HG03280 (cell line): ENCODE data around the gene GSX2.
A peak's percentile ranks its signal among the peaks of the same experiment; 100 is the strongest.
"Not testable (repeated sequence)": the region's sequence is repeated elsewhere in the genome, so short reads cannot be mapped to it uniquely, and the experiment has no call there.

Experiments
- ATAC-seq: cut with Tn5 transposase; IDR thresholded peaks from one replicate; pipeline ENCODE4 v1.9.1; 2021; ENCODE audit warnings: mild to moderate bottlenecking, moderate library complexity; ENCODE audit not compliant: unreplicated experiment

GSX2 gene

DNA sequence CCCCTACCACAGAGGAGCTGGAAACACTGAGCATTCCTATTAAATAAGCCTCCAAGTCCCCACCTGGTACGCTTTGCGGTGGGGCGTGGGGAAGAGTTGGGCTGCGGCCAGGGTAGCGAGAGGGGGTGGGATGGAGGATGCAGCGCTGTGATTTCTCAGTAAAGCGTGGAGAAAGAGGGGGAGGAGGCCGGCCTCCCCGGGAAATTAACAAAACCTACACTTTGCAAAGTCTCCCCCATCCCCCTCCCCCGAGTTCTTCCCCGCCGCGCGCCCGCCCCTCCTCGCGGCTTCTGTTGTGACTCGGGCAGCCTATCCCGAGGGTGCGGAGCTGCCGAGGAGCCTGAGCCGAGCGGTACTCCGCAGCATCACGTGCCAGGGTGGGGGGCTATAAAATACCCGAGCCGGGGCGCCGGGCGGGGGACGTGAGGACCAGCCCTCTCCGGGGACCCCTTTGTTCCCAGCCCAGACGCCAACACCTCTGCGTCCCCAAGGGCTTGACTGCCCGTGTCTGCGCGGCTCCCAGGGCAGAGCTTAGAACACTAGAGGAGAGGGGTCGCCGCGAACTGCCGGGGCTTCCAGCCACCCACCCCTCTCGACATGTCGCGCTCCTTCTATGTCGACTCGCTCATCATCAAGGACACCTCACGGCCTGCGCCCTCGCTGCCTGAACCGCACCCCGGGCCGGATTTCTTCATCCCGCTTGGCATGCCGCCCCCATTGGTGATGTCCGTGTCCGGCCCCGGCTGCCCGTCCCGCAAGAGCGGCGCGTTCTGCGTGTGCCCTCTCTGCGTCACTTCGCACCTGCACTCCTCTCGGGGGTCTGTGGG, at the start of gene GSX2:
GSX2 (plus strand) TSS at position 416 of the 827 bp plus-strand sequence; CDS start at position 598, 182 bp downstream.
- ATAC-seq = no peak

DNA sequence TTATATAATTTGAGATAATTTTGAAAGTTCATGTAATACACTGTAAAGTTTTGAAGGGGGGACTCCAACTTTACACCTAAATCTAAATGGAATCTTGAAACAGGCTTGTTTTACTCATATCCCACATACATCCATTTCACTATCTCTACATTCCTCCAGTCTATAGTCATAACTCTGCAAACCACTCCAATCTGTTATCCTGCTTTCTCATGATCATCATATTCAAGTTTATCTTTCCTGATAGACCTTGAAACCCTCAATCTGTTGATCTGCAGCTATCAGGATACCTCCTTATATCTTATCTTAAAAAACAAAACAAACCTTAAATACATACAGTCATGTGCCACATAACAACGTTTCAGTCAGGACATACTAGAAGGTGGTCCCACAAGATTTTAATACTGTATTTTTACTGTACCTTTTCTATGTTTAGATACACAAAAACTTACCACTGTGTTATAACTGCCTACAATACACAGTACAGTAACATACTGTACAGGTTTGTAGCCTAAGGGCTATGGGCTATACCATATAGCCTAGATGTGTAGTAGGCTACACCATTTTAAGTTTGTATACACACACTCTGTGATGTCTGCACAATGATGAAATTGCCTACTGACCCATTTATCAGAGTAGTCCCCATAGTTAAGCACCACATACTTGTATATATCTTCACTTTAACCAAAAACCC, 49.6 kb upstream of the GSX2 start:
- no peak for ATAC-seq

DNA sequence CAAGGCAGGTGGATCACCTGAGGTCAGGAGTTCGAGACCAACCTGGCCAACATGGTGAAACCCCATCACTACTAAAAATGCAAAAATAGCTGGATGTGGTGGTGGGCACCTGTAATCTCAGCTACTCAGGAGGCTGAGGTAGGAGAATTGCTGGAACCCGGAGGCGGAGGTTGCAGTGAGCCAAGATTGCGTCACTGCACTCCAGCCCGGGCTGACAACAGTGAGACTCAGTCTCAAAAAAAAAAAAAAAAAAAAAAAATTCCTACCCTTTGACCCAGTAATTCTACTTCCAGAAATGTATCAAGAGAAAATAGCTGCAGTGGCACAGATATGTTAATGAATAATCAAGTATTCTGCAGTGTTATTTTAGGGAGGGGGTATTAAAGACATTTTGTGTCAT, 46.6 kb upstream of the GSX2 start:
- ATAC-seq = not testable (repeated sequence)

DNA sequence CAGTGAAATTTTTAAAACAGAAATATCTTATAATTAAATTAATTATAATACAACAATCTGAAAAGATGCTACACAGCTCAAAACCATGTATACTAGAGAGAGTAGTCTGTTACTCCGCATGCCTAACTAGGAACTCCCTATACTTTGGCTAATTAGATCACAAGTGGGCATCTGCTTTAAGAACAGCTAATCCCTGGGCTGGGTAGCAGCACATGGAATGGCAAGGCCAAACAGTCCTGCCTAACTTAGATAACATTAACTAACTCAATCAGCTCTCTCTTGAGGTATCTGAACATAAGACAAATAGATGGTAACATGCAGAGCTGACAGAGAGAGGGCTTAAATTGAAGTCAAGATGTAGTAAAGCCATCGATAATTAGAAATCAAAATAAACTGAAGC, 45.5 kb upstream of the GSX2 start:
- ATAC-seq = no peak

DNA sequence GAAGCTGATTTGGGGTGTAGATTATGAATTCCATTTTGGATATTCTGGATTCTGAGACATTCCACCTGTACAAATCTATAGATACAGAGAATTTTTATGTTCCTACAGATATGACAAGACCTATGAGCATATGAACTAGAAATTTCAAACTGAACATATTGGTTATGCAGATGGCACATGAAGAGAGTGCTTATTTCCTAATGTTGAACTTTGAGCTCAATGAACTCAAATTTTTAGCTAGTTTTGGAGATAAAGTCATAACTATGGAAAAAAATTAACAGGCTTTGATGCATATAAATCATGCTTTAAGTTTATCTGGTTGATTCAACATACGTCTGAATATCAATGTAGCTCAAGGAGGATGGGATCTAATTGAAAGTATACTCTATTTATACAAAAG, 44.5 kb upstream of the GSX2 start:
- no peak for ATAC-seq

DNA sequence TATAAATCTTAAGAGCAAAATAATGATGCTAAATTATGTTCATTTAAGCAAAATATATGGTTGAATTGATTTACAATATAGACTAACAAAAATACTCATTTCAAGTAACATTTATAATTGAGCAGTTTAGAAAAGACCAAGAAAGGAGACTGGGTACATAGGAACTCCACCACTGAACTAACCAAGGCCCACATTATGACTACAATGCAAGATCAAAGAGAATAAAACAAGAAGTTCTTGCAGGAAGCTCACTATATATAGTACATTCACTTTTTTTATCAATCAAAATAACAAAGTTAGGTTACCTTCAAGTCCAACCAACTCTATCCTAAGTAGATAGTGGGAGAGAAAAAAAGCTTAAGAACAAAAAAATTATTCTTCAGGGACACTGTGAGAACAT, 43.6 kb upstream of the GSX2 start:
- no peak for ATAC-seq

DNA sequence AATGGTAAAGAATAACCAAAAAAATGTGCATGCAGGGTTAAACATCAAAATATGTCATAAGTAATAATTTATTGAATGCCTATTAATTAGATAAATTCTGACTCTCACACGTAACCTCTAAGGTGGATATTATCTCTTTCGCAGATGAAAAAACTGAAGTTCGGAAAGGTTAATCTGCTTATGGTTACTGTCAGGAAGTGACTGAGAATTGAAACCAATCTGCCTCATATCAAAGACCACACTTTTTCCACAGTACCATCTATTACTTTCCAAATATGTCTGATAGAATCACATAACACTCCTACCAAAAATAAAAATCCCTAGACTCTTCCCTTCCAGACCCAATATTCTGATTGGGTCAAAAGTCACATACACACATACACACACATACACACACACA, 41.8 kb upstream of the GSX2 start:
- ATAC-seq = no peak

DNA sequence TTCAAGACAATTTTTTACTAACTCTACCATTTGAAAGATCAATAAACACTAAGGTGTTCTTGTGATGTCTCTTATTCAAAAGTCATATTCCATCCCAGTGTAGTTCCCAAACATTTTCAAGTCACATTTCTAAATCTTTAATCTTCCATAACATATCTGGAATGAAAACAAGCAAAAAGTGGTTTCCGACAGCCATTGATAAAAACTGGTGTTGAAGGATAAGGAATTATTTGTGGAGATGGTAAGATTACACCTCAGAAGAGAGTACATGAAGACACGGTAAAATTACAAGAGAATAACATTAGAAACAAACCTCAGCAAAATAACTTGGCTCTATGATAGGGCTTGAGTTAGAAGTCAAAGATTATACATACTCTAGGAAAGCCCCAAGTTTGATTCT, 39.8 kb upstream of the GSX2 start:
- no peak for ATAC-seq

DNA sequence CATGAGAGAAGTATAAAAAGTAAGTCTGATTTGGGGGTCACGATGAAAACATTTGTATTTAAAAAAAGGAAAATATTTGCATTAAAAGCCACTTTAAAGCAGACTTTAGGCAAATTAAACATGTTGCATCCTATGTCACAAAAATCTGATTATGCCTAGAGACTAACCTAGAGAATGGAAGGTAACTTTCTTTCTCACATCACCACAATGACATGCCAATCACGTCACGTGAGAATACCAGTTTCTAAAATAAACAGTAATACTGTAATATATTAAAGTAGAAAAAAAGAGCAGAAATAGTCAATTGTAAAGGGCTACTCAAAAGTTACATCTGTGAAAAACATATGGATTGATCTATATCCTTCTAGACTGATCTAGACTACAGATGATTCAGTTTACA, 38.9 kb upstream of the GSX2 start:
- ATAC-seq = no peak

DNA sequence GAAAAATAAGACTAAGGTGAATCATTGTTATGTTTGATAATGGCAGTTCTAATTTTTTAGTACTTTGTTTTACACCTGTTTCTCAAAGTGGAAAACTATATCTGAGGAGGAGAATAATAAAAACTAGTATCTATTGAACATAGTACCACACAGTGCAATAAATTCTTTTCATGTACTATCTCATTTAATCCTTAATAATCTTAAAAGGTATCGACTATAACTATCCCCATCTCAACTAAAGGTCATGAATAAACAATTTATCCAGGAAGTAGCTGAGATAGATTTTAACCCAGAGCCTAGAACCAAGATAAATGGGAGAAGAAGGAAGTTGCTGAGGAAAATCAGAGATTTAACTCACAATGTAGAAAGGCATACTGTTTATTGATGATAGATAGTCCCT, 38.1 kb upstream of the GSX2 start:
- ATAC-seq = no peak

DNA sequence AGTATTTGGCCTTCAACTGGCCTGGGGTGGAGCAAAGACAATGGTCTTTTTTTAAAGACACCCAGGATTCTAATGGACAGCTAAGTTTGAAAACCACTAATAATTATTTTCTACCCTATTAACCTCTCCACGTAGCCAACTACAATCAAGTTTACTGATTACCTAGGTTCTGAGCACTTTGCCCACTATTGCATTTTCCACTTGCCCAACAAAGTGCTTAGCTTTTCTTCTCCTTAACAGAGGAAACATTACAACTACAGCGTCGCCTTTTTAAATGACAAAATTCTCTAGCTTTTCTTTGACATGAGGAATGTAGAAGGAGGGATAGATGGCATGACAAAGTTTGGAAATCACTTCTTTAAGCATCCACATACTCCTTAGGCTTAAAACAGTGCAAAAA, 37.6 kb upstream of the GSX2 start:
- no peak for ATAC-seq

DNA sequence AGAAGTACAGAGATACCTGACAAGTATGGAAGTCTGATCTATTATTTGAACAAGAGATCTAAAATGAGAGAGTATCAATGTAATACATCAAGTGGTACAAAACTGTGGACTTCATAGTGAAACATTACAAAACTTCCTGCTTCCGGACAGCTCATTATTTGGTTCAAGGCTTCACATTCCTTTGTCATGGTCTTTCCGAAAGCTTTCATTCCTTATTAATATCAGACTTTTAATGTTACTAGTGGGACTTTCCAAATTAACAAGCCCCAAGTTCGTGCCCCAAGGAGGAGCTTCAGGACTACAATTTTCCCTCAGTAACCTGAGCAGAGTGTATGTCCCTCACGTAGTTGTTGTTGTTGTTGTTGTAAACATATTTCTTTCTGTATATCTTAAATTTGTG, 36.7 kb upstream of the GSX2 start:
- no peak for ATAC-seq

DNA sequence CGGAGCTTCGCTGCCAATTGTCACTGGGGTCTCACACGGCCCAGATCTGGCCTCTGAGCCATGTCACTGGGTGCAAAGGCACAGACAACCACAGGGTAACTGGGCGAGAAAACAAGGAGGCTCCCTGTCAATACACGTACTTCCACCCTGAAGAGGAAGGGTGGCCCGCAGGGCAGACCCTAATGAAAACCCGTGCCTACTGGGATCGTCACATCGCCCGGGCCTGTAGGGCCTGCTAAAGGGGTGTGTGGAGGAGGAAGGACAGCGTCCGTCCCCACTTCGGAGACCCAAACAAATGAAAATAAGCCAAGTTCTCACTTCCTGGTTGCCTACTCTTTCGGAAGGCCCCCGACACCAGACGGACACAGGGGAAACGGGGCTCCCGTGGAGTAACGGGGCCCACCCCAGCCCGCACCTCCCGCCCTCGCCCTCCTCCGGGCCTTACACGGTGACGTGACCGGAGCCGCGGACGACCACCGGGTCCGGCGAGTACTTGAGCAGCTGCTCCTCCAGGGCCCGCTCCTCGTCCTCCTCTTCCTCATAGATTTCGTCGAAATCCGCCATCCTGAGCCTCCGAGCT, 36.1 kb upstream of the GSX2 start:
- peak; percentile 28 for ATAC-seq

DNA sequence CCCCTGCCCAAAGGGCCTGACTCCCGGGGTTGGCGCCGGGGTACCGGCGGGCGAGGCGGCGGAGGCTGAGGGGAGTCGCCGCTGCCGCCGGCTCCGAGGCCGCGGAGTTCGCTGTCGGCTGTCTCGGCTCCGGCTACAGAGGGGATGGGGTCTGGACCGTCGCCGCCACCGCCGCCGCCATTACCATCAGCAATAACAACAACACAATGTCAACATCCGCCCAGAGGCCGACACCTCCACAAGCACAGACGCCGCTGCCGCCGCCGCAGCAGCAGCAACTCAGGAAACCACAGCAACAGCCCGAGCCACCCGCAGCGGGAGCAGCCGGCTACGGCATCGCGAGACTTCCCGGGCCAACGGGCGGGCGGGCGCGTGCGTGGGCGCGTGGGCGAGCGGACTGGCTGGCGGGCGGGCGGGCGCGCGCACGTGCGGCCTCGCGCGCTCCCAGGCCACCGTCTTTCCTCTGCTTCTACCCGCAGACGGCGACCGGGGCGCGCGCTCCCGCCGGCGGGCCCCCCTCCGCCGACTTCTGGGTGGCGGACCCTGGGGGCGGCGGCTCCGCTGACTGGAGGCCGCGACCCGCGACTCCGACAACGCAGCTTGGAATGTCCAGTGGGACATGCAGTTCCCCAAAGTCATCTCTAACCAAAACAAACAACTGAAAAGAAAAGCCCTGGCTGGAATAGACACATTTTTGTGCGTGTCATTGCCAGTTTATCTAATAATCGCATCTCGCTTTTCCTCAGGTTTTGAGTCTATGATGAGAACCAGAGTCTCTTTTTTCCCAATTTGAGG, 35.4 kb upstream of the GSX2 start, which contains the start of gene CHIC2:
CHIC2 (minus strand) TSS at position 289 of the 795 bp plus-strand sequence. CDS start 305 bp downstream, outside the sequence.
- ATAC-seq = peak; percentile 96

DNA sequence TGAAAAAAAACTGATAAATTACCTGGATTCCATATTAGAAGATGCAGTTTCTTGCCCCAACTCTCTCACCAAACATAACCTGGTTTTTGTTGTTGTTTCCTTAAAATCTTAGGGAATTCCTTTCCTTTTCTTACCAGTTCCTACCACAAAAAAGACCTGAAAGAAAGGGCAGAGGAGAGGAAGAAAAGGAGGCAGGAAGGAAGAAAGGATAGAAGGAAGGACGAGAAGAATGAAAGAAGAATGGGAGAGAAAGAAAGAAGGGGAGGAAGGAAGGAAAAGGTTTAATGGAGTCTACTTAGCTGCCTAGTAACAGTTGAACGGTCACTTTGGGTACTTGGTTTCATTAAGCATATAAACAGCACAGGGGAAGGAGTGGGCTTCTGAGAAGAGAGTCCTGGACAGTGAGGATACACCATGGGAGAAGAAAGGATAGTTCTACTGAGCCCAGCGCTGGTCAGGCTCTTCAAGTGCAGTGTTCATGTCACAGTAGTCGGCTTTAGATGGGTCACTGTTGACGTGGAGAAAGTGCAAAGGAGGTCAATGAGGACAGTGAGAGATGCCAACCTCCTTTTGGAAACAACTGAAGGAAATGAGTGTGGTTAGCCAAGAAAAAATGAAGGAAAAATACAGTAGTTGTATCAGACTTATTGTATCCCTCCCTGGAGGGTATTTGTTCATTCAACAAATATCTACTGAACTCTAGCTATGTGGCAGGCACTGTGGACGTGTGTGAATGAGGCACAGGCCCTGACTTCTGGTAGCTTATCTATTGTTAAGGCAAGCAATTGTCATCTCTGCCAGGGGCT, 34.5 kb upstream of the GSX2 start:
- ATAC-seq = no peak

DNA sequence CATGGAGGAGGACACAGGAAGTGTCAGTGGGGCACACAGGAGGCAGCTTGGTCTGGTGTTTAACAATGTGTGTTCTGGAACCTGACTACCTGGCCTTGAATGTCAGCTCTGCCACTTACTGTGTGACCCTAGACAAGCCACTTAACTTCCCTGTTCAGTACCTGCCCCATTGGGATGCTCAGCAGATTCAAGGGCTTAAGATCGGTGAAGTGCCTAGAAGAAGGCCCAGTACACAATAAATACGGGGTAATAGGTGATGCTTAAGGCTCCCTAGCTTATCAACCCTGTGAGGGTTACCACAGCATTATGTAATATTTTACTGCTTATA, 33.9 kb upstream of the GSX2 start:
- ATAC-seq = no peak

DNA sequence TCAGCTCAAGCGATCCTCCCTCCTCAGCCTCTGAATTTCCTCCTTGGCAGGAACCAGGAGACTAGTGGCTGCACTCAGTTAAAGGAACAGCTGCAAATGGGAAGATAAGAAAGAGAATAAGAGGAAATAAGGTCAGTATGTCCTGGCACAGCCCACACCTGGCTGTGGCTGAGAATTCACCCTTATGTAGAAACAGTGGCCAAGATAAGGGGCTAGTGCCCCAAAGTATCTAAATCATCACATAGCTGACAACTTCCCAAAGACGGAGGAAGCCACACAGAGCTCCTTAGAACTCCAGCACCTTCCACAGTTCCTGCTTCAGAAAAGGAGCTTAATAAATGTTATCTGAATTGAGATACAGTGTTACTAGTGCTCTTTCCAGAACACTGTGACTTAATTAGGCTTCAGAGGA, 33.2 kb upstream of the GSX2 start:
- no peak for ATAC-seq

DNA sequence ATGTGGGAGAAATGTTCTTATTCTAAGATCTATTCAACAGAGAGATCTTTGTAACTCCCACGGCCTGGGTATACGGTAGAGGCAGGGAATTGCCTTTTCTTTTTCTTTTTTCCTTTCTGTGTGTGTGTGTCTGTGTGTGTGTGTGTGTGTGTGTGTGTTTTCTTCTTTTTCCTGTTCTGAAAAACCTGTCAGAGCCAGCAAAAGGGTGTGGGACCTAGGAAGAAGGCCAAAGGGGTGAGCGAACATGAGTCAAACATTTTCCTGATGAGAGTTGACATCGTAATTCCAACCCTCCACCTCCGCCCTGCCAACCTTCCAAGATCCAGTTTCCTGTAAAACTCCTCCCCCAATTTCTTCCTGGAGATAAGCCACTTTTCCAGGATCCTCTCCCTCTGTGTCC, 32.8 kb upstream of the GSX2 start:
- ATAC-seq = no peak

DNA sequence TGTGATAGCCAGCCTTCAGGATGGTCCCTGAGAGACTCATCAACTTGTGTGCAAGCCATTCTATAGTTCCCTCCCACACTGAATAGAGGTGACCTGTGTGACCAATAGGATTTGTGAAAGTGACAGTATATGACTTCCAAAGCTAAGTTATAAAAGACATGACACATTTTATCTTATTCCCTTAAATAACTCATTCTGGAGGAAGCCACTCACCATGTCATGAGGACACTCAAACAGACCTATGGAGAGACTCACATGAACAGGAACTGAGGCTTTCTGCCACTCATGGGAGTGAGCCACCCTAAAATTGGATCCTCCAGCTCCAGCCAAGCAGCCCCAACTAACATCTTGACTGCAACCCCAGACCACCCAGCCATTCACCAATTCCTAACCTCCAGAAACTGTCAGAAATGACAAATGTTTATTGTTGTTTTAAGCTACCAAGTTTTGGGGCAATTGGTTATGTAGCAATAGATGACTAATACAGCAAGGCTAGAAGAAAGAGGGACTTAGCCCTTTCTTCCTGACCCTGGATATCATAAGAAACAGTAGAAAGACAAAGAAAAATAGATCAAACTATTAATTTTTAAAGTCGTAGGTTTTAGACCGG, 26.6 kb upstream of the GSX2 start:
- ATAC-seq = no peak

DNA sequence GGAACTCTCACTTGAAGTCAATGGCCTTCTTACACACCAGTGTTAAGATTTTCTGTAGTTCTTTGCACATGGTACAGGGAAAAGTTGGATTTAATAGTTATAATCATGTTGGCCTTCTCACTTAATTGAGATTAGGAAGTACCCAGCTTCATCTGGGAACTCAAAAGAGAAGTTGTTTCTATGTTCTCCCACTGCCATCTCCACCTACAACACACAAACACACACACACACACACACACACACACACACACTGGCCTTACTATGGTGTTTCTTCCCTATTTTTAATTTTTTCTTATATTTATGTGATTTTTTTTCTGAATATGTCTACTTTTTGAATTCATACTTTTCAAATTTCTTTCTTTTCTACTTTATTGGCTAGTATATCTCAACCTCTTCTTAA, 25.6 kb upstream of the GSX2 start:
- no peak for ATAC-seq
